ENCODE data around the gene GPR152.

GPR152 gene

GRCh38 chr11:67468759-67469507, 16.4 kb upstream of the GPR152 start, which contains the start of gene TMEM134:
Gene TMEM134, minus strand, starts transcription at chr11:67469251. Its CDS starts 59 bp downstream, at chr11:67469192.
- Histone ChIP-seq H3K27ac (replicated peaks; ENCODE audit: low read length) (peak within 1 kb of the TSS; percentile 54), H3K36me3 (replicated peaks in 1 of 2; ENCODE audit: control insufficient read depth in 2 of 2, insufficient read depth in 2 of 2, low read length in 2 of 2) (peaks cover 0 to 6% of the 10 kb centered on the region in 2 donors), H3K4ac (ENCODE audit: low read length) (no peak within 1 kb of the TSS), H4K8ac (ENCODE audit: low read depth, low read length) (no peak within 1 kb of the TSS), H2BK15ac (ENCODE audit: low read length) (peak within 1 kb of the TSS; percentile 85), H3K79me1 (ENCODE audit: low read depth, low read length) (peaks cover 5% of the 10 kb centered on the region), H2AFZ (ENCODE audit: low read length) (peak within 1 kb of the TSS; percentile 89), H2BK5ac (ENCODE audit: low read length) (peak within 1 kb of the TSS; percentile 75), H2AK5ac (ENCODE audit: low read depth, low read length) (peak within 1 kb of the TSS; percentile 96), H3K9ac (ENCODE audit: low read depth, low read length, poor library complexity) (peak within 1 kb of the TSS; percentile 94), H3K14ac (ENCODE audit: low read length) (peak within 1 kb of the TSS; percentile 89), H3K18ac (ENCODE audit: low read length) (peak within 1 kb of the TSS; percentile 96), H3K23ac (ENCODE audit: low read depth, low read length, poor library complexity) (peak within 1 kb of the TSS; percentile 96), H3K27me3 (ENCODE audit: control insufficient read depth in 3 of 3, insufficient read depth in 3 of 3, low read depth in 1 of 3, low read length in 3 of 3) (peaks cover 0 to 2% (median 0%) of the 10 kb centered on the region in 3 experiments), H3K4me3 (ENCODE audit: low read length in 2 of 2) (peak within 1 kb of the TSS; percentile 88 to 92), H3K4me2 (ENCODE audit: insufficient read depth, low read length, poor library complexity, severe bottlenecking) (peak within 1 kb of the TSS; percentile 86), H3K9me3 (replicated peaks in 1 of 2; ENCODE audit: control insufficient read depth in 2 of 2, insufficient read depth in 1 of 2, low read depth in 1 of 2, low read length in 2 of 2) (peaks cover 0 to 1% of the 10 kb centered on the region in 2 donors), H3K4me1 (ENCODE audit: control insufficient read depth in 2 of 2, insufficient read depth in 1 of 2, low read depth in 1 of 2, low read length in 2 of 2) (peaks cover 11 to 15% of the 10 kb centered on the region in 2 donors), H2BK120ac (ENCODE audit: low read depth, low read length) (peak within 1 kb of the TSS; percentile 61), H4K91ac (ENCODE audit: low read depth, low read length, poor library complexity) (no peak within 1 kb of the TSS), H2BK12ac (ENCODE audit: low read length) (no peak within 1 kb of the TSS)
- no CpG with 5 or more reads among the region's 76 CpGs for WGBS, 2 donors (ENCODE audit: extremely low coverage in 2 of 2, insufficient read length in 2 of 2, insufficient replicate concordance in 1 of 2)
- DNase-seq (ENCODE audit: low spot score) = peak; percentile 88

- Histone ChIP-seq H3K4me3 (ENCODE audit: low read length in 2 of 2) (peak overlapping the region; percentile 88 to 92), H4K8ac (ENCODE audit: low read depth, low read length) (no peak overlapping the region), H2BK5ac (ENCODE audit: low read length) (peak overlapping the region; percentile 75), H3K4me2 (ENCODE audit: insufficient read depth, low read length, poor library complexity, severe bottlenecking) (peak overlapping the region; percentile 86), H2AFZ (ENCODE audit: low read length) (peak overlapping the region; percentile 89), H3K36me3 (replicated peaks in 1 of 2; ENCODE audit: control insufficient read depth in 2 of 2, insufficient read depth in 2 of 2, low read length in 2 of 2) (peaks cover 0 to 6% of the 10 kb centered on the region in 2 donors), H2BK12ac (ENCODE audit: low read length) (no peak overlapping the region), H2AK5ac (ENCODE audit: low read depth, low read length) (peak overlapping the region; percentile 96), H2BK120ac (ENCODE audit: low read depth, low read length) (no peak overlapping the region), H3K27me3 (ENCODE audit: control insufficient read depth in 3 of 3, insufficient read depth in 3 of 3, low read depth in 1 of 3, low read length in 3 of 3) (peaks cover 0 to 2% (median 0%) of the 10 kb centered on the region in 3 experiments), H3K9ac (ENCODE audit: low read depth, low read length, poor library complexity) (peak overlapping the region; percentile 94), H3K18ac (ENCODE audit: low read length) (peak overlapping the region; percentile 96), H3K4ac (ENCODE audit: low read length) (no peak overlapping the region), H3K14ac (ENCODE audit: low read length) (peak overlapping the region; percentile 89), H2BK15ac (ENCODE audit: low read length) (peak overlapping the region; percentile 85), H3K23ac (ENCODE audit: low read depth, low read length, poor library complexity) (no peak overlapping the region), H3K27ac (replicated peaks; ENCODE audit: low read length) (no peak overlapping the region), H3K4me1 (ENCODE audit: control insufficient read depth in 2 of 2, insufficient read depth in 1 of 2, low read depth in 1 of 2, low read length in 2 of 2) (peaks cover 11 to 18% of the 10 kb centered on the region in 2 donors), H3K9me3 (replicated peaks in 1 of 2; ENCODE audit: control insufficient read depth in 2 of 2, insufficient read depth in 1 of 2, low read depth in 1 of 2, low read length in 2 of 2) (peaks cover 0 to 1% of the 10 kb centered on the region in 2 donors), H4K91ac (ENCODE audit: low read depth, low read length, poor library complexity) (no peak overlapping the region), H3K79me1 (ENCODE audit: low read depth, low read length) (peaks cover 5% of the 10 kb centered on the region)
- no CpG with 5 or more reads among the region's 6 CpGs for WGBS, 2 donors (ENCODE audit: extremely low coverage in 2 of 2, insufficient read length in 2 of 2, insufficient replicate concordance in 1 of 2)
- DNase-seq (ENCODE audit: low spot score) = no peak
Observed at GRCh38 chr11:67468456-67468758, 15.9 kb upstream of the GPR152 start.

- Histone ChIP-seq H3K27ac (replicated peaks; ENCODE audit: low read length) (no peak overlapping the region), H3K18ac (ENCODE audit: low read length) (no peak overlapping the region), H3K9me3 (replicated peaks in 1 of 2; ENCODE audit: control insufficient read depth in 2 of 2, insufficient read depth in 1 of 2, low read depth in 1 of 2, low read length in 2 of 2) (peaks cover 0 to 1% of the 10 kb centered on the region in 2 donors), H4K91ac (ENCODE audit: low read depth, low read length, poor library complexity) (no peak overlapping the region), H3K4me2 (ENCODE audit: insufficient read depth, low read length, poor library complexity, severe bottlenecking) (peak overlapping the region; percentile 86), H2BK120ac (ENCODE audit: low read depth, low read length) (no peak overlapping the region), H3K14ac (ENCODE audit: low read length) (no peak overlapping the region), H3K79me1 (ENCODE audit: low read depth, low read length) (peaks cover 5% of the 10 kb centered on the region), H2BK12ac (ENCODE audit: low read length) (no peak overlapping the region), H2AFZ (ENCODE audit: low read length) (no peak overlapping the region), H3K4me1 (ENCODE audit: control insufficient read depth in 2 of 2, insufficient read depth in 1 of 2, low read depth in 1 of 2, low read length in 2 of 2) (peaks cover 11 to 18% of the 10 kb centered on the region in 2 donors), H3K9ac (ENCODE audit: low read depth, low read length, poor library complexity) (peak overlapping the region; percentile 63), H3K4ac (ENCODE audit: low read length) (no peak overlapping the region), H3K27me3 (ENCODE audit: control insufficient read depth in 3 of 3, insufficient read depth in 3 of 3, low read depth in 1 of 3, low read length in 3 of 3) (peaks cover 0 to 2% (median 0%) of the 10 kb centered on the region in 3 experiments), H4K8ac (ENCODE audit: low read depth, low read length) (no peak overlapping the region), H3K4me3 (ENCODE audit: low read length in 2 of 2) (peak overlapping the region; percentile 88 to 92), H2BK15ac (ENCODE audit: low read length) (peak overlapping the region; percentile 85), H2AK5ac (ENCODE audit: low read depth, low read length) (peak overlapping the region; percentile 30), H3K23ac (ENCODE audit: low read depth, low read length, poor library complexity) (peak overlapping the region; percentile 73), H3K36me3 (replicated peaks in 1 of 2; ENCODE audit: control insufficient read depth in 2 of 2, insufficient read depth in 2 of 2, low read length in 2 of 2) (peaks cover 0 to 10% of the 10 kb centered on the region in 2 donors), H2BK5ac (ENCODE audit: low read length) (peak overlapping the region; percentile 75)
- DNase-seq (ENCODE audit: low spot score) = no peak
- no CpG with 5 or more reads among the region's 5 CpGs for WGBS, 2 donors (ENCODE audit: extremely low coverage in 2 of 2, insufficient read length in 2 of 2, insufficient replicate concordance in 1 of 2)
Observed at GRCh38 chr11:67468056-67468455, 15.5 kb upstream of the GPR152 start.
